Right lobe of liver (tissue), 6 donors: ENCODE data around the gene TAF1A. TPM values are rescaled to one million over a fixed set of nuclear protein-coding genes. Genes with fewer than 3 reads are reported as not detected.

Source experiments
- ATAC-seq, 4 donors: fragments of 200-7000 bp; cut with Tn5 transposase; one replicate each; pipeline ENCODE4 v1.9.1; 2020; ENCODE audit warnings: mild to moderate bottlenecking in 4 of 4, moderate library complexity in 4 of 4
- DNase-seq, 3 donors: peaks; one replicate each; pipeline ENCODE4 v3.0.0-alpha.2; 2020
- H3K27ac ChIP-seq, 3 donors: fragments of 200-600 bp; one replicate each; pipeline ENCODE4 v1.8.0; 2022
- H3K27me3 ChIP-seq, 2 donors: fragments of 200-600 bp; one replicate each; pipeline ENCODE4 v1.8.0; 2022
- H3K36me3 ChIP-seq, 4 donors: fragments of 200-600 bp; sonication (generic) in 1 of 4; one replicate each; pipeline versions ENCODE4 v1.5.1 to v1.8.0; 2017 to 2022; ENCODE audit warnings: control low read depth in 1 of 4
- H3K4me1 ChIP-seq, 4 donors: fragments of 200-600 bp; sonication (generic) in 1 of 4; one replicate each; pipeline versions ENCODE4 v1.5.1 to v1.8.0; 2017 to 2022; ENCODE audit warnings: control low read depth in 1 of 4
- H3K4me3 ChIP-seq, 3 donors: fragments of 200-600 bp; one replicate each; pipeline ENCODE4 v1.8.0; 2022
- H3K9me3 ChIP-seq, 4 donors: fragments of 200-600 bp; sonication (generic) in 1 of 4; one replicate each; pipeline versions ENCODE4 v1.5.1 to v1.8.0; 2017 to 2022; ENCODE audit warnings: control low read depth in 1 of 4
- CTCF ChIP-seq, 4 donors: fragments of 200-600 bp in 3 of 4; fragments of 450-650 bp in 1 of 4; IDR thresholded peaks; one replicate each; pipeline versions ENCODE4 v1.5.1 to v1.8.0; 2016 to 2022; ENCODE audit warnings: antibody characterized with exemption in 4 of 4, mild to moderate bottlenecking in 2 of 4
- POLR2A ChIP-seq: fragments of 450-650 bp; IDR thresholded peaks from one replicate; pipeline ENCODE4 v1.6.1; 2017; ENCODE audit warnings: antibody characterized with exemption, mild to moderate bottlenecking
- WGBS: methylation state at CpG from one replicate; pipeline ENCODE4 v1.1.6; 2018; ENCODE audit warnings: low coverage, low lambda C conversion rate; ENCODE audit not compliant: insufficient coverage; ENCODE audit errors: missing lambda C conversion rate; 5-methylcytosine and 5-hydroxymethylcytosine counted together
- intact Hi-C, 2 donors: fragments of 100-400 bp; cut with DNase I; formaldehyde crosslinking; loops; one replicate each; pipeline versions ENCODE4 v1.11.2 to v1.14.1; 2022
- total RNA-seq, 6 experiments: library from RNA; depleted of rRNA in 2 of 6; stranded (reverse); fragments of >200 nt in 2 of 6; fragmentation: NEBNext Ultra II Directional in 3 of 6; extraction: Animal tissue kit (Norgen Biotek cat#: 25700) in 3 of 6; gene quantifications; one replicate each; pipeline versions ENCODE4 v1.1.0 to v1.2.4, GENCODE V29; 2016 to 2023
- donor health status: DM: no; HTN: yes; CAD: no.
- donor health status: DM: no; HTN: no; CAD: no.
- donor health status: DM: no; HTN: no; CAD: no.
- donor health status: DM: no; HTN: yes; CAD: no.
- donor health status: DM: no; HTN: yes; CAD: no.

TAF1A gene
- total RNA-seq, 6 experiments from 2014 or later = 2.1 to 7.5 (median 2.5) TPM

GRCh38 chr1:222582099-222582774 lies 7.5 kb downstream of the TAF1A start:
- Histone ChIP-seq H3K36me3 (peaks cover 0 to 10% (median 0%) of the 10 kb centered on the region in 4 donors), H3K9me3 (no peaks in the 10 kb centered on the region), H3K27ac (no peak overlapping the region), H3K27me3 (no peaks in the 10 kb centered on the region), H3K4me3 (no peak overlapping the region), H3K4me1 (no peaks in the 10 kb centered on the region)
- ATAC-seq (no peak), DNase-seq (no peak)
- intact Hi-C loops = no loop called here
- TF ChIP-seq CTCF (IDR thresholded peaks at IDR 0.05) (no peak), POLR2A (no peak)
- 87% methylated on average over 4 of the region's 4 CpGs for WGBS

GRCh38 chr1:222579316-222579715 lies 10.4 kb downstream of the TAF1A start:
- ATAC-seq (no peak), DNase-seq (no peak)
- WGBS = 92% methylated on average over 3 of the region's 3 CpGs
- Histone ChIP-seq H3K27me3 (no peaks in the 10 kb centered on the region), H3K4me1 (no peaks in the 10 kb centered on the region), H3K27ac (no peak overlapping the region), H3K9me3 (no peaks in the 10 kb centered on the region), H3K36me3 (peaks cover 0 to 13% (median 4%) of the 10 kb centered on the region in 4 donors), H3K4me3 (no peak overlapping the region)
- intact Hi-C loops = no loop called here
- no peak for TF ChIP-seq CTCF (IDR thresholded peaks at IDR 0.05)
- TF ChIP-seq POLR2A = no peak

- peaks cover 0 to 15% (median 3%) of the 10 kb centered on the region in 4 donors for H3K36me3 ChIP-seq
- no peaks in the 10 kb centered on the region for H3K9me3 ChIP-seq
- no peak for DNase-seq
- no peaks in the 10 kb centered on the region for H3K27me3 ChIP-seq
- ATAC-seq = no peak
- H3K4me1 ChIP-seq = no peaks in the 10 kb centered on the region
- TF ChIP-seq POLR2A (no peak), CTCF (IDR thresholded peaks at IDR 0.05) (no peak)
- H3K27ac ChIP-seq = no peak overlapping the region
- WGBS = 100% methylated on average over 1 of the region's 1 CpG
- intact Hi-C loops = no loop called here
- H3K4me3 ChIP-seq = no peak overlapping the region
These were observed 18.9 kb downstream of the TAF1A start for GRCh38 chr1:222570837-222571236.

- ATAC-seq (no peak), DNase-seq (no peak)
- 78% methylated on average over 1 of the region's 1 CpG for WGBS
- peaks cover 0 to 8% (median 3%) of the 10 kb centered on the region in 4 donors for H3K4me1 ChIP-seq
- no peak overlapping the region for H3K27ac ChIP-seq
- peaks cover 0 to 5% (median 4%) of the 10 kb centered on the region in 4 donors for H3K36me3 ChIP-seq
- no peaks in the 10 kb centered on the region for H3K9me3 ChIP-seq
- intact Hi-C loops = no loop called here
- H3K4me3 ChIP-seq = no peak overlapping the region
- no peak for TF ChIP-seq CTCF (IDR thresholded peaks at IDR 0.05)
- TF ChIP-seq POLR2A = no peak
- no peaks in the 10 kb centered on the region for H3K27me3 ChIP-seq
These were observed 28.1 kb downstream of the TAF1A start for GRCh38 chr1:222561656-222562055.
